OCI-LY1 (cell line): ENCODE data around the gene MIGA1.
A peak's percentile ranks its signal among the peaks of the same experiment; 100 is the strongest.

Experiments used
- H2AFZ ChIP-seq: fragments of 200-600 bp; sonication (generic), shearing (Covaris generic); 2 replicates; pipeline ENCODE4 v1.6.0; 2014; ENCODE audit warnings: antibody characterized with exemption, mild to moderate bottlenecking, low read length
- H3F3A ChIP-seq: fragments of 200-600 bp; sonication (generic), shearing (Covaris generic); 2 replicates; pipeline ENCODE4 v1.6.0; 2014; ENCODE audit warnings: mild to moderate bottlenecking, antibody characterized with exemption, low read length, moderate library complexity; ENCODE audit not compliant: insufficient read depth
- H3K27ac ChIP-seq: fragments of 200-600 bp; sonication (generic); 2 replicates; pipeline ENCODE4 v1.5.1; 2014; ENCODE audit warnings: low read length, mixed run types, mild to moderate bottlenecking, low read depth; ENCODE audit not compliant: poor library complexity, severe bottlenecking
- H3K27me3 ChIP-seq: fragments of 200-600 bp; sonication (generic); 2 replicates; pipeline ENCODE4 v1.6.0; 2014; ENCODE audit warnings: antibody characterized with exemption, mild to moderate bottlenecking, low read length, moderate library complexity; ENCODE audit not compliant: insufficient read depth
- H3K36me3 ChIP-seq: fragments of 200-600 bp; sonication (generic); 2 replicates; pipeline ENCODE4 v1.6.1; 2014; ENCODE audit warnings: mild to moderate bottlenecking, antibody characterized with exemption, low read length, moderate library complexity, mixed read lengths; ENCODE audit not compliant: insufficient read depth
- H3K4me1 ChIP-seq: fragments of 200-600 bp; sonication (generic); 2 replicates; pipeline ENCODE4 v1.5.1; 2014; ENCODE audit warnings: mild to moderate bottlenecking, low read length, moderate library complexity; ENCODE audit not compliant: insufficient read depth, severe bottlenecking
- H3K4me2 ChIP-seq: fragments of 200-600 bp; sonication (generic), shearing (Covaris generic); 2 replicates; pipeline ENCODE4 v1.6.1; 2014; ENCODE audit warnings: low read length
- H3K4me3 ChIP-seq: fragments of 200-600 bp; sonication (generic); 2 replicates; pipeline ENCODE4 v1.5.1; 2014; ENCODE audit warnings: low read length, low read depth, mild to moderate bottlenecking, mixed read lengths; ENCODE audit not compliant: poor library complexity, severe bottlenecking
- H3K79me2 ChIP-seq: fragments of 200-600 bp; shearing (Covaris generic); 2 replicates; pipeline ENCODE4 v1.6.1; 2016; ENCODE audit warnings: mixed run types, low read length, mixed read lengths; ENCODE audit not compliant: insufficient read depth
- H3K9ac ChIP-seq: fragments of 200-600 bp; sonication (generic), shearing (Covaris generic); 2 replicates; pipeline ENCODE4 v1.6.1; 2014; ENCODE audit warnings: mild to moderate bottlenecking, low read length, mixed read lengths
- H3K9me2 ChIP-seq: fragments of 200-600 bp; sonication (generic), shearing (Covaris generic); 2 replicates; pipeline ENCODE4 v1.6.1; 2014; ENCODE audit warnings: low read depth, mild to moderate bottlenecking, low read length, mixed read lengths
- H3K9me3 ChIP-seq: fragments of 200-600 bp; shearing (Covaris generic); 2 replicates; pipeline ENCODE4 v1.6.1; 2014; ENCODE audit warnings: low read length, mixed read lengths
- H4K20me1 ChIP-seq: fragments of 200-600 bp; sonication (generic), shearing (Covaris generic); 2 replicates; pipeline ENCODE4 v1.6.0; 2016; ENCODE audit warnings: mild to moderate bottlenecking, low read length; ENCODE audit not compliant: insufficient read depth
- CTCF ChIP-seq: fragments of 200-600 bp; sonication (generic), shearing (Covaris generic); IDR thresholded peaks from 2 replicates; pipeline ENCODE4 v1.5.1; 2017; ENCODE audit warnings: mild to moderate bottlenecking, antibody characterized with exemption, low read length, moderate library complexity, mixed read lengths
- EZH2 ChIP-seq: fragments of 200-600 bp; sonication (generic), shearing (Covaris generic); IDR thresholded peaks from 2 replicates; pipeline ENCODE4 v1.8.0; 2017; ENCODE audit warnings: borderline replicate concordance, mixed run types, mild to moderate bottlenecking, antibody characterized with exemption, low read length, moderate library complexity, mixed read lengths

Gene MIGA1

GRCh38 chr1:77759071-77760028 lies 20.1 kb upstream of the MIGA1 start, which contains the start of gene USP33:
TSS of gene USP33 (minus strand) at chr1:77759852. CDS start at chr1:77741697, 18,155 bp downstream.
- no peaks in the 10 kb centered on the region for H3K9me3 ChIP-seq
- no peaks in the 10 kb centered on the region for H4K20me1 ChIP-seq
- H3K36me3 ChIP-seq: no peaks in the 10 kb centered on the region
- peak within 1 kb of the TSS; percentile 77 for H3K4me3 ChIP-seq
- H3F3A ChIP-seq: no peaks in the 10 kb centered on the region
- peak within 1 kb of the TSS; percentile 2 for H3K27ac ChIP-seq
- H3K4me1 ChIP-seq: peaks cover 39% of the 10 kb centered on the region
- H3K79me2 ChIP-seq: peaks cover 48% of the 10 kb centered on the region
- H3K27me3 ChIP-seq: no peaks in the 10 kb centered on the region
- peak within 1 kb of the TSS; percentile 83 for H2AFZ ChIP-seq
- H3K4me2 ChIP-seq: peak within 1 kb of the TSS; percentile 91
- H3K9me2 ChIP-seq: no peaks in the 10 kb centered on the region
- peak within 1 kb of the TSS; percentile 78 for H3K9ac ChIP-seq
- TF ChIP-seq EZH2 (no peak), CTCF (no peak)

GRCh38 chr1:77762072-77762476 lies 17.4 kb upstream of the MIGA1 start:
- H3K9me3 ChIP-seq: no peaks in the 10 kb centered on the region
- no peaks in the 10 kb centered on the region for H3K27me3 ChIP-seq
- H3K4me1 ChIP-seq: peaks cover 24% of the 10 kb centered on the region
- H3K9ac ChIP-seq: no peak overlapping the region
- no peaks in the 10 kb centered on the region for H3K36me3 ChIP-seq
- no peak overlapping the region for H3K4me2 ChIP-seq
- H3K27ac ChIP-seq: no peak overlapping the region
- peaks cover 21% of the 10 kb centered on the region for H3K79me2 ChIP-seq
- H4K20me1 ChIP-seq: no peaks in the 10 kb centered on the region
- H3K4me3 ChIP-seq: no peak overlapping the region
- no peaks in the 10 kb centered on the region for H3K9me2 ChIP-seq
- H3F3A ChIP-seq: no peaks in the 10 kb centered on the region
- H2AFZ ChIP-seq: no peak overlapping the region
- no peak for TF ChIP-seq CTCF
- no peak for TF ChIP-seq EZH2

- no peaks in the 10 kb centered on the region for H3K79me2 ChIP-seq
- H3K36me3 ChIP-seq: no peaks in the 10 kb centered on the region
- H3K4me2 ChIP-seq: no peak overlapping the region
- no peak for TF ChIP-seq CTCF
- TF ChIP-seq EZH2: no peak
- H3K9ac ChIP-seq: no peak overlapping the region
- H3K9me3 ChIP-seq: no peaks in the 10 kb centered on the region
- no peaks in the 10 kb centered on the region for H4K20me1 ChIP-seq
- H3K4me3 ChIP-seq: no peak overlapping the region
- no peak overlapping the region for H3K27ac ChIP-seq
- H3F3A ChIP-seq: no peaks in the 10 kb centered on the region
- H3K27me3 ChIP-seq: no peaks in the 10 kb centered on the region
- H3K9me2 ChIP-seq: no peaks in the 10 kb centered on the region
- H2AFZ ChIP-seq: no peak overlapping the region
- peaks cover 10% of the 10 kb centered on the region for H3K4me1 ChIP-seq
These were observed 11.4 kb upstream of the MIGA1 start for GRCh38 chr1:77768006-77768405.
